GM19372 (cell line): ENCODE data around the gene BBS1.
A peak's percentile ranks its signal among the peaks of the same experiment; 100 is the strongest.

Experiments
- ATAC-seq: cut with Tn5 transposase; IDR thresholded peaks from one replicate; pipeline ENCODE4 v1.9.1; 2021; ENCODE audit warnings: mild to moderate bottlenecking, low read depth, moderate library complexity; ENCODE audit not compliant: unreplicated experiment

BBS1 gene

GRCh38 chr11:66476841-66477251 is 33.6 kb upstream of the BBS1 start:
- ATAC-seq: no peak

GRCh38 chr11:66477263-66478201 is 32.9 kb upstream of the BBS1 start:
- ATAC-seq: no peak

GRCh38 chr11:66478729-66479393 is 31.6 kb upstream of the BBS1 start:
- no peak for ATAC-seq

- ATAC-seq: peak; percentile 12
Measured at GRCh38 chr11:66479394-66480116, 30.9 kb upstream of the BBS1 start.

DNA sequence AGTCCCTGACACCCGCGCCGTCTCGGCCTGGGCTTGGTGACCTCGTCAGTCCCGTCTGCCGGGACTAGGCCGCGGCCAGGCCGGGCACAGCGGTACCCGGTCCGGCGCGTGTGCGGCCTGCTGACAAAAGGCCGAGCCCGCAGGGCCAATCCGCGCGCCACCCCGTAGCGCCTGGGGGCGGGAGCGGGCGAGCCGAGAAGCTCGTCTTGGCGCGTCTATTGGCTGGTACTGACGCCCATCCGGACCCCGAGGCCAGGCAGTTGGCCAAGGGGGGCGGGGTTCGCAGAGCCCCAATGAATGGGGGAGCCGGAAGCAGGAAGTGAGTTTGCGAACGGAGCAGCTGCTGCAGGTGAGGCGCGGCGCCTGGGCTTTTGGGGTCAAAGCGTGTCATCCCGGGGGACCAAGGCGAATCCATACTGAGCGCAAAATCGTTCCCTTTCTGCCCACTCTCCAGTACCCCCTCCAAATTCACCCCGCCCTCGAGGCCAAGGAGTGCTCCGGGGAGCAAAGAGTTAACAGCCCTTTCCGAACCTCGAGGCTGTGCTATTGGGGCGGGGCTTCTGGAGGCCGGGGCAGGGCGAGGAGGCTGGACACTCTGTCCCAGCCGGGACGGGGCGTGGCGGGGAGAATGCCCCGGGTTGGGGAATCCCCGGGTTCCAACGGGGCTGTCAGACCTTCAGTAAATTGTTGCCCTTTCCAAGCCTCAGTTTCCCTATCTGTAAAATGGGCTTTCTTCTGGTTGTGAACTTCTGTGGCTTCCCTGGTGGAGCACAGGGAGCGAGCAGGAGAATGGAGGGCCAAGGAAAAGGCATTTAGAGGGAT is 30.1 kb upstream of the BBS1 start, which contains the start of gene DPP3:
DPP3 (plus strand) TSS at position 318 of the 822 bp plus-strand sequence. CDS start 1,767 bp downstream, outside the sequence.
- peak; percentile 92 for ATAC-seq

GRCh38 chr11:66484806-66485380 is 25.5 kb upstream of the BBS1 start:
- ATAC-seq: no peak

DNA sequence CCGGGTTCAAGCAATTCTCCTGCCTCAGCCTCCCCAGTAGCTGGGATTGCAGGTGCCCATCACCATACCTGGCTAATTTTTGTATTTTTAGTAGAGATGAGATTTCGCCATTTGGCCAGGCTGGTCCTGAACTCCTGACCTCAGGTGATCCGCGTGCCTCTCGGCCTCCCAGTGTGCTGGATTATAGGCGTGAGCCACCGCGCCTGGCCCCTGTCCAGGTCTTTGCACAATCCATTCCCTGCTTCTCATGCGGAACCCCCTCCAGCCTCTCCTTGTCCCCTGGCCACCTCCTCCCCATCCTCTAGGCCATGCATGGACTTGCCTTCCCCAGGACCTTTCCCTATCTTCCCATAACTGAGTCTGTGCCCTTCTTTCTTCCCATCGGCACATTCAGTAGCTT is 21.5 kb upstream of the BBS1 start:
- no peak for ATAC-seq

DNA sequence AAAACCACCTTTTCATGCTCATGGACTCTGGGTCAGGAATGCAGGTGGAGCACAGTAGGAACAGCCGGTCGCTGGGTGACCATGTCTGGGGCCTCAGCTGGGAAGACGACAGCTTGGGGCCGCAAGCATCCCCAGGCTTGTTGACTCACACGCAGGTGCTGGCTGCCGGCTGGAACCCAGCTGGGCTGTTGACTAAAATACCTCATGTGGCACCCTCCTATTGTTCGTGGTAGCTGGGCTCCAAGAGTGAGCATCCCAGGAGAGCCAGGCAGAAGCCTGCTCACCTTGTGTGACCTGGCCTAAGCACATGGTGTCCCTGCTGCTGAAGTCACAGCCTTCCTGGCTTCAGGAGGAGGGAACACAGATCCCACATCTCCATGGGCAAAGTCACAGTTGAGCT is 20.8 kb upstream of the BBS1 start:
- ATAC-seq: no peak

DNA sequence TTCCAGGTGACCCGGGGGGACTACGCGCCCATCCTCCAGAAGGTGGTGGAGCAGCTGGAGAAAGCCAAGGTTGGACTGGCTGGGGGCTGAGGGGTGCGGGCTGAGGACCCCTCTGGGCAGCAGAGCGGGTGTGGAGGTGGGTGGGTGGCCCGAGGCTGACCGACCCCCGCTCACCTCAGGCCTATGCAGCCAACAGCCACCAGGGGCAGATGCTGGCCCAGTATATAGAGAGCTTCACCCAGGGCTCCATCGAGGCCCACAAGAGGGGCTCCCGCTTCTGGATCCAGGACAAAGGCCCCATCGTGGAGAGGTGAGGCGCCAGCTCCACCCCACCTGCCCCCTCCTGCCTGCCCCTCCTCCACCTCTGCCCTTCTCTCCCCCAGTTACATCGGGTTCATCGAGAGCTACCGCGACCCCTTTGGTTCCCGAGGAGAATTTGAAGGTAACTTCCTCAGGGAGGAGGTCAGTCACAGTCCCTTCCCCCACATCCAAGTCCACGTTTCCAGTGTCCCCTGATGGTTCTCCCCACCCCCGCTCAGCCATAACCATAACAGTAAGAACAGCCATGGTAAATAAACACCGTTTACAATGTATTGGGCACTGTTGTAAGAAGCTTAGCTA is 19.0 kb upstream of the BBS1 start:
- ATAC-seq: no peak

- ATAC-seq: no peak
Measured at GRCh38 chr11:66492161-66492865, 18.1 kb upstream of the BBS1 start.

- no peak for ATAC-seq
Measured at GRCh38 chr11:66493130-66493529, 17.3 kb upstream of the BBS1 start.

GRCh38 chr11:66494458-66494857 is 16.0 kb upstream of the BBS1 start:
- no peak for ATAC-seq

GRCh38 chr11:66494935-66495334 is 15.5 kb upstream of the BBS1 start:
- no peak for ATAC-seq

- no peak for ATAC-seq
Measured at GRCh38 chr11:66495401-66495854, 15.0 kb upstream of the BBS1 start.

- ATAC-seq: no peak
Measured at GRCh38 chr11:66497206-66497605, 13.2 kb upstream of the BBS1 start.

GRCh38 chr11:66498506-66498905 is 11.9 kb upstream of the BBS1 start:
- ATAC-seq: no peak

GRCh38 chr11:66505276-66505816 is 5.1 kb upstream of the BBS1 start:
- ATAC-seq: no peak

DNA sequence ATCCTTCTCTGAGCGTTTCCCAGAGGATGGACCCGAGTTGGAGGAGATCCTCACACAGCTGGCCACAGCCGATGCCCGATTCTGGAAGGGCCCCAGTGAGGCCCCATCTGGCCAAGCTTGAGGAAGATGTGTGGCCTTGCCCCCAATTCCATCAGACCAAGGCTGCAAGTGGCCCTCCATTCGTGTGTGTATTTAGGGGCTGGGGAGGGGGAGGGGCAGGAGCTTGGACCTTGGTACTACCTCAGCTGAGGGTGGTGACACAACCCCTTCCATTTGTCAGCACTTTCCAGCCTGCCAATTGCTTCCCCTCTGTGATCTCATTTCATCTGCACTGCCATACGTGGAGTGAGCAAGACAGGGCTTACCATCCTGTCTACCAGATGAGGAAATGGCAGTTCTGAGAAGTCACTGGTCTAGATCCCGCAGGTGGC is 1.3 kb upstream of the BBS1 start:
- ATAC-seq: no peak
